GM12873 (cell line): ENCODE results near the gene ATP9B.

Experiments used
- CTCF ChIP-seq: IDR thresholded peaks from 2 replicates; pipeline ENCODE4 v1.5.1; 2012; ENCODE audit warnings: low read depth, mild to moderate bottlenecking, moderate library complexity, low read length, control low read depth; ENCODE audit not compliant: insufficient read depth; ENCODE audit errors: missing control alignments

ATP9B gene

GRCh38 chr18:79424880-79425568, 355.8 kb downstream of the ATP9B start:
- no peak for TF ChIP-seq CTCF

DNA sequence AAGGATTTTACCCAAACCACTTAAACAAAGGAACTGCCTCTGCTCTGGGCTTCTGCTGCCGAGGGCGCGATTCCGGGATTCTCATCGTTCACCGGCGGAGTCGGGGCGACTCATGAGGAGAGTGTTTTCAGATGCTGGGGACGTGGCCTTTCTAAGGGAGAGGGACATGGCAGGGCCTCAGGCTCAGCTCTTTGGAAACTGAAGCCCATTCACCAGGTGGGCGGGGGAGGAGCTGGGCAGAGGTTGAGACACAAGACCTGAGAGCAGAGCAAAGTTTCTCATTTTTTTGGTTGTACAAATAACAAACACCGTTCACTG, 356.3 kb downstream of the ATP9B start:
- TF ChIP-seq CTCF: no peak

- no peak for TF ChIP-seq CTCF
These were observed 357.4 kb downstream of the ATP9B start for GRCh38 chr18:79426376-79427300.

GRCh38 chr18:79427368-79428225, 358.4 kb downstream of the ATP9B start:
- no peak for TF ChIP-seq CTCF
